Caki2 (cell line): ENCODE data around the gene GNAS-AS1. TPM values are rescaled to one million over a fixed set of nuclear protein-coding genes. Genes with fewer than 3 reads are reported as not detected.

Experiments
- DNase-seq: peaks from one replicate; pipeline ENCODE4 v3.0.0-alpha.2; 2015; ENCODE audit warnings: low read depth
- in situ Hi-C: cut with HindIII; loops from 2 replicates; pipeline ENCODE4 v1.10.0; 2016; ENCODE audit warnings: low sequenced_read_pairs, low pct_unique_long_range_greater_than_20kb, mixed read lengths
- total RNA-seq: library from RNA; depleted of rRNA; stranded (reverse); fragments of >200 nt; shearing (Covaris generic); gene quantifications from 2 replicates; pipeline ENCODE4 v1.2.3, GENCODE V29; 2014; ENCODE audit warnings: low replicate concordance; rRNA removed

The GNAS-AS1 gene
- total RNA-seq: 3.1 and 5.2 TPM in 2 replicates

- peak; percentile 82 for DNase-seq
- in situ Hi-C loops: no loop called here
Measured at GRCh38 chr20:58850693-58851174, at the start of gene GNAS-AS1. Gene GNAS-AS1, minus strand, starts transcription at chr20:58850902.

- in situ Hi-C loops: no loop called here
- DNase-seq: no peak
Measured at GRCh38 chr20:58900397-58900796, 49.7 kb upstream of the GNAS-AS1 start.

- no peak for DNase-seq
- in situ Hi-C loops: no loop called here
Measured at GRCh38 chr20:58899512-58899911, 48.8 kb upstream of the GNAS-AS1 start.

DNA sequence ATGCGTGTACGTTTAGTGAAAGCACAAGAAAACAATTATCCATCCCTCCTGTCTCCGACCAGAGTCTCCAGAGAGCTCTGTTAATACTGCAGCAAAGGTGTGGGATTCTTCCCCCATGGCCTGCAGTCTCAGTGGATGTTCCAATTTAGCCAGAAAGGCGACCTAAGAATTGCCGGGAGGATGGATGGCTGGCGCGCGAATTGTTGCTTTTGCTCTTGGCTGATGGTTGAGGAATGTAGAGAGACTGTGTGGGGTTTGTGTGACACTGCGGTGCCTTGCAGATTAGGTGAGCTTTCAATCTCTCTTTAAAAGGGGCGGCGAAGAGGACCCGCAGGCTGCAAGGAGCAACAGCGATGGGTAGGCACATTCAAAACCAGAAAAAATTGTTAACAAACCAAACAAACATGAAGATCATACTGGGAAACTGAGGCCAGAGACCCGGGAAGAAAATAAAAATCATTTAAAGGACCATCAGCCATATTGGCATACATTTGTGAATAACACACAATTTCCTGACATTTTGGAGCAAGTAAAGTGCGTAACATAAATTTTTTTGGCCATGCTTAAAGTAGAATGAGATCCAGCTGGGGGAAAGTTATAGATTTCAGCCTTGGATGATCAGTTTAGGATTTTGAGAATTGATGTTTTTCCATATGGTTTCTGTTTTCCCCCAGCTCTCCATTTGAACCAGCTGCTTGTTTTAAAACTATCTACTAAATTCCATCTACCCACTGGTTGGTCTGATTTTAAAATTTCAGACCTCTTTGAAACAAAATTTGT lies 48.1 kb upstream of the GNAS-AS1 start:
- DNase-seq: no peak
- in situ Hi-C loops: no loop called here

- no peak for DNase-seq
- in situ Hi-C loops: no loop called here
Measured at GRCh38 chr20:58897488-58897887, 46.8 kb upstream of the GNAS-AS1 start.

GRCh38 chr20:58896820-58897219 lies 46.1 kb upstream of the GNAS-AS1 start:
- DNase-seq: no peak

GRCh38 chr20:58895448-58896180 lies 44.9 kb upstream of the GNAS-AS1 start:
- in situ Hi-C loops: no loop called here
- DNase-seq: no peak

More at GRCh38 chr20:58896820-58897219, 46.1 kb upstream of the GNAS-AS1 start:
- in situ Hi-C loops: no loop called here

DNA sequence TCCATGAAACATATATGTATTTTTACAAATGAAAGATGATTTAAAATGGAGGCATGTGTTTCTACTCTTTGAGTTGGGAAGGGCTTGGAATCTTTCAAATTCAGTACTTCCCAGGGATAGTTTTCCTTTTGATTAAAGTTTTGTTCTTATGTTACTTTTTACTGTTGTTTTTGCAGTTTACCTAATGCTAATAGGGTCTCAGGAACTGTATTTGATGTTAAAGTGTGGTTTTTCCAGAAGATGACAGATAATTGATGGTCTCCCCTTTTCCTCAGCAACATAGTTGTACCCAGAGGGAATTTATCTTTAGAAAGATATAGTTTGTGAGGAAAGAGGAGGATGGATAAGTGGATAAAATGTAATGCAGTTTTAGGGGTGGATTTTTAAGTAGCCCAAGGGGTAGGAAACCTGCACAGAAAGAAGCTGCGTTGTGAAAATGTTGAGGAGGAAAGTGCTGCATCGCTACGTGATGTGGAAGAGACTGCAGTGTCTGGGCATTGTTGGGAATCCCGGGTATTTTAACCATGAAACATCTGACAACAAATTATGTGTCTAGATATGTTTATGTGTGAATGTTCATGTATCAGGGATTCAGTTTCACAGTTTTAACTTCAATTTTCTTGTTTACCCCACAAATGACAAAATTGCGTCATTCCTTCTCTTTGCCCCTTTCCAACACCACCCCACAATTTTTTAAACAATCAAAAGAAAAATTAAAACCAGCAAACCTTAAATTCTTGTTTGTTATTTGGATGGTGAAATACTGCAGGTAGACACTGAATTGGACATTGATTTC lies 44.1 kb upstream of the GNAS-AS1 start:
- DNase-seq: no peak
- in situ Hi-C loops: no loop called here

DNA sequence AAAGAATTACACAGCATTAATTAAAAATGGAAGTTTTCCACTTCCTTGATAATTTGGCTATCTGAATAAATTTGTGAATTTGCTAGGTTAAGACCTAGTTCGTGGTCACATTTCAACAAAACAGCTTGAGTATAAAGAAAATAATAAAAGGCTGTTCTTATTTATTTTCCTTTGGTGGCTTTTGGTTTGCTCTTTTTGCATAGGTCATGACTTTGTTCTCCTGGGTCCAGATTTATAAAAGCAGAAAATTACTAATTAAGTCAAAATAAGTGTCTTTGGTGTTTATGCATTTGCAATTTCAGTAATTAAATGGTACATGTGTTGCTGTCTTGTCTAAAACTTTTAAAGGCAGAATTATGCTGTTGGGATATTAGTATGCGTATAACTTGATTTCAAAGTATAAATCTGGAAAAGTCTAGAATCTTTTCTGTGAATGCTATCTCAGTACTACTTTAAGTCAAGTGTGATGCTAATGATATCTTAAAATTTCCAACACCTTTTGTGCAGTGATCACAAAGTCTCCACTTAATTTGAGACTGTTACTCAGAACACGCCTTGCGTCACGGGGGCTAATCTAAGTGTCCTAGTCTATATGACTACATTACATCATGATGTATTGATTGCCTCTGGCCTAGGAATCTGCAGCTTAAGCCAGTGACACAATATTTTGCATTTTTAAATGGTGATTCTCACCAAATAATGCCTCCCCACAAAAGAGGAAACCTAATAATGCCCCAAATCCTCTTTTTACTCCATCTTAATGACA lies 42.8 kb upstream of the GNAS-AS1 start:
- no peak for DNase-seq
- in situ Hi-C loops: no loop called here

- in situ Hi-C loops: no loop called here
- no peak for DNase-seq
Measured at GRCh38 chr20:58892932-58893224, 42.2 kb upstream of the GNAS-AS1 start.

- peak; percentile 65 for DNase-seq
- in situ Hi-C loops: no loop called here
Measured at GRCh38 chr20:58892141-58892931, 41.6 kb upstream of the GNAS-AS1 start.

DNA sequence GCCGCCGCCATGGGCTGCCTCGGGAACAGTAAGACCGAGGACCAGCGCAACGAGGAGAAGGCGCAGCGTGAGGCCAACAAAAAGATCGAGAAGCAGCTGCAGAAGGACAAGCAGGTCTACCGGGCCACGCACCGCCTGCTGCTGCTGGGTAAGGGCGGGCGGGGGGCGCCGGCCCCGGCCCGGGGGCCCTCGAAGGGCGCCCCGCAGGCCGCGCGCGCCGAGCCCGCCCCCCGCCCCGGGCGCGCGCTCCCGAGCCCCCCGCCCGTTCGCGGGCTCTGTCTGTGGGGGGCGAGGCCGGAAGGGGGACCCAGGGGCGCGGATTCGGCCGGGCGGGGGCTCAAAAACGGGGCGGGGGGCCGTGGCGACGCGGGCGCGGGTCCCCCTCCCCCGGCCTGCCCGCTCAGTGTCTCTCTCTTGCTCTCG lies 41.0 kb upstream of the GNAS-AS1 start:
- no peak for DNase-seq
- in situ Hi-C loops: no loop called here

DNA sequence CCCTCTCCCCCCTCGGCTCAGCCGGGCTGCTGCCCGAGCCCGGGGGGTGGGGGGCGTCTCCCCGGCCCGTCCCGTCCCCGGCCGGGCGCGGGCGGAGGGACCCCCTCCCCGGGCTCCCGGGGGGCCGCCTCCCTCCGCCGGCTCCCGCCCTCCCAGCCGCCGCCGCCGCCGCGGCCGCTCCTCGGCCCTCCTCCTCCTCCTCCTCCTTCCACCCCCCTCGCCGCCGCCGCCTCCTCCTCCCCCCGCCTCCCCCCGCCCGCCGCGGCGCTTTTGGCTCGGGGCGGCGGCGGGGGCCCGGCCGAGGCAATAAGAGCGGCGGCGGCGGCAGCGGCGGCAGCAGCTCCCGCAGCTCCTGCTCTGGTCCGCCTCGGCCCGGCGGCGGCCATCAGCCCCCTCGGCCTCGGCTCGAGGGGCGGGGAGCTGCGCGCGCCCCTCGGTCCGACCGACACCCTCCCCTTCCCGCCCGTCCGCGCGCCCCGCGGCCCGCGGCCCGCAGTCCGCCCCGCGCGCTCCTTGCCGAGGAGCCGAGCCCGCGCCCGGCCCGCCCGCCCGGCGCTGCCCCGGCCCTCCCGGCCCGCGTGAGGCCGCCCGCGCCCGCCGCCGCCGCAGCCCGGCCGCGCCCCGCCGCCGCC lies 40.5 kb upstream of the GNAS-AS1 start:
- DNase-seq: no peak
- in situ Hi-C loops: no loop called here

DNA sequence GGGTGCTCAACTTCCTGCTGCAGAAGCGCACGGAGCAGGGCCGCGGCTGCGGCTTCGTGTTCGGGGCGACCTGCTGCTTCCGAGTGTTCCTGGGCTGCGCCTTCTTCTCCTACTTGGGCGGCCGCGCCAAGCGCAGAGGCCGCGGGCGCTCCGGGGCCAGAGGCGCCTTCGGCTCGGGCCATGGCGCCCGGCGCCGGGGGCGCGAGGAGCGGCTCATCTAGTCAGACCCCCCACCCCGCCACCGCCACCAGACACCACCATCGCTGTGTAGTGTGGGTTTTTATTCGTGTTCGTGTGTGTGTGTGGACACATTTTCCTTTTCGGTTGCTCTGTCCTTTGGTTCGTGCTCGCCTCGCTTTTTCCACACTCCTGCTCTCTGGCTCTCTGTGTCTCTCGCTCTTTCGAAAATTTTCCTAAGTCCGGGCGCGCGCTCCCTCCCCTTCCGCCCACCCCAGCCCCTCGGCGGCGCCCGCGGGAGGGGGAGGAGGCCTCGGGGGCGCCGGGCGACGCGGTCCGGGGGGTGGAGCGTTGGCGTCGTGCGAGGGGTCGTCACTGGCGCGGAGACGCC lies 39.9 kb upstream of the GNAS-AS1 start:
- in situ Hi-C loops: no loop called here

DNA sequence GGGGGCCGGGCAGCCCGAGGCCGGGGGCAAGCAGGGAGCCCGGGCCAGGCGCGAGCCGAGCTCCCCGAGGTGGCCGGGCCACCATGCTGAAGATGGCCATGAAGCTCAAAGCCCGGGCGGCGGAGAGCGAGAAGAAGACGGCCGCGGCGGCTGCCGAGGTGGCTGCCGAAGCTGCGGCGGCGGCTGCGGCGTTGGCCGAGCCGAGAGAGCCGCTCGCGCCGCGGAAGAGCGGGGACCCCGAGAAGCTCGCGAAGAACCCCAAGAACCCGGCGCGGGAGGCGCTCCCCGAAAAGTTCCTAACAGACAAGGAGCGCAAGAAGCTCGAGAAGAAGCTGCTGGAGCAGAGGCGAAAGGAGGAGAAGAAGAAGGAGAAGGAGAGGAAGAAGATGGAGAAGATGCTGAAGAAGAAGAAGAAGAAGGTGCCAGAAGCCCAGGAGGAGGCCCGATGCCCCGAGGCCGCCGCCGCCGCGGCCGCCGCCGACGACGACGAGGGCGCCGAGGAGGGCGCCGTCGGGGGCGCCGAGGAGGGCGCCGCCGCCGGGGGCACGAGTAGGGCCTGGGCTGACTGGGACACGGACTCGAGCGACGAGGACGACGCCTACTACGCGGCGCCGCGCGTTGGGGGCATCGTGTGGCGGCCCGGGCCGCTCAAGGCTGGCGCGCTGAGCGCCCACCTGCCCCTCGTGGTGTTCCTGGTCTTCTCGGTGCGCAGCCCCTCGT lies 39.3 kb upstream of the GNAS-AS1 start:
- no peak for DNase-seq
- in situ Hi-C loops: no loop called here

More for the DNA sequence above, 39.9 kb upstream of the GNAS-AS1 start:
- DNase-seq: peak; percentile 74

- in situ Hi-C loops: no loop called here
- no peak for DNase-seq
Measured at GRCh38 chr20:58889334-58889760, 38.6 kb upstream of the GNAS-AS1 start.
